B cell (primary cell): ENCODE measurements around the gene CNBP.
"Not testable (repeated sequence)": the region's sequence is repeated elsewhere in the genome, so short reads cannot be mapped to it uniquely, and the experiment has no call there.

Source experiments
- EZH2 ChIP-seq: IDR thresholded peaks from 2 replicates; pipeline ENCODE4 v1.6.1; 2012; ENCODE audit warnings: borderline replicate concordance, low read depth, mild to moderate bottlenecking, moderate library complexity, low read length; ENCODE audit not compliant: insufficient read depth, poor library complexity, severe bottlenecking
- TF ChIP-seq, protein P1 (sequence below): fragments of 200-600 bp; IDR thresholded peaks from one replicate; pipeline ENCODE4 v1.8.0; 2022; ENCODE audit warnings: antibody characterized with exemption, mild to moderate bottlenecking

DNA sequence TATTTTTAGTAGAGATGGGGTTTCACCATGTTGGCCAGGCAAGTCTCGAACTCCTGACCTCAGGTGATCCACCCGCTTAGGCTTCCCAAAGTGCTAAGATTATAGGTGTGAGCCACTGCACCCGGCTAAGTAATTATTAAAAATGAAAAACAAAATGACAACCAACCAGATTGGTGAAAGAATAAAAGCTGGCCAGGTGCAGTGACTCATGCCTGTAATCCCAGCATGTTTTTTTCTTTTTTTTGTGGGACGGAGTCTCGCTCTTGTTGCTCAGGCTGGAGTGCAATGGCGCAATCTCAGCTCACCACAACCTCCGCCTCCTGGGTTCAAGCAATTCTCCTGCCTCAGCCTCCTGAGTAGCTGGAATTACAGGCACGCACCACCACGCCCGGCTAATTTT lies 47.4 kb downstream of the CNBP start:
- TF ChIP-seq, protein P1, sequence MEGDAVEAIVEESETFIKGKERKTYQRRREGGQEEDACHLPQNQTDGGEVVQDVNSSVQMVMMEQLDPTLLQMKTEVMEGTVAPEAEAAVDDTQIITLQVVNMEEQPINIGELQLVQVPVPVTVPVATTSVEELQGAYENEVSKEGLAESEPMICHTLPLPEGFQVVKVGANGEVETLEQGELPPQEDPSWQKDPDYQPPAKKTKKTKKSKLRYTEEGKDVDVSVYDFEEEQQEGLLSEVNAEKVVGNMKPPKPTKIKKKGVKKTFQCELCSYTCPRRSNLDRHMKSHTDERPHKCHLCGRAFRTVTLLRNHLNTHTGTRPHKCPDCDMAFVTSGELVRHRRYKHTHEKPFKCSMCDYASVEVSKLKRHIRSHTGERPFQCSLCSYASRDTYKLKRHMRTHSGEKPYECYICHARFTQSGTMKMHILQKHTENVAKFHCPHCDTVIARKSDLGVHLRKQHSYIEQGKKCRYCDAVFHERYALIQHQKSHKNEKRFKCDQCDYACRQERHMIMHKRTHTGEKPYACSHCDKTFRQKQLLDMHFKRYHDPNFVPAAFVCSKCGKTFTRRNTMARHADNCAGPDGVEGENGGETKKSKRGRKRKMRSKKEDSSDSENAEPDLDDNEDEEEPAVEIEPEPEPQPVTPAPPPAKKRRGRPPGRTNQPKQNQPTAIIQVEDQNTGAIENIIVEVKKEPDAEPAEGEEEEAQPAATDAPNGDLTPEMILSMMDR = not testable (repeated sequence)
- not testable (repeated sequence) for TF ChIP-seq EZH2
